HepG2 (cell line): Measurements from ENCODE around the gene BACH2. TPM values are rescaled to one million over a fixed set of nuclear protein-coding genes. Genes with fewer than 3 reads are reported as not detected.
A peak's percentile ranks its signal among the peaks of the same experiment; 100 is the strongest.

ENCODE experiments used
- ATAC-seq: fragments of 200-7000 bp; cut with Tn5 transposase; 3 replicates; pipeline ENCODE4 v1.9.1; 2020; ENCODE audit warnings: mild to moderate bottlenecking, moderate library complexity
- BruUV-seq: library from RNA; stranded (reverse); fragments of 400-500 nt; replicated peaks from 2 replicates; lab custom pipeline; 2021; lab: Mats Ljungman, UMichigan
- CTCF ChIA-PET: fragments of 300-600 bp; formaldehyde crosslinking; extraction: SDS; loops from one replicate; lab custom pipeline; 2021; ENCODE audit warnings: low total read pairs, inconsistent platforms, low intra/inter-chr PET ratio; lab: Yijun Ruan, JAX
- POLR2A ChIA-PET: fragments of 350-600 bp; sonication (Branson Sonifier 250); formaldehyde crosslinking; loops from one replicate; lab custom pipeline; 2020; ENCODE audit warnings: antibody characterized with exemption, inconsistent platforms; lab: Yijun Ruan, JAX
- DNase-seq: peaks from one replicate; pipeline ENCODE4 v3.0.0-alpha.2; 2015; ENCODE audit warnings: low spot score
- FAIRE-seq: peaks from 3 replicates; lab custom pipeline; 2011; peaks lifted over from hg19 to GRCh38; lab: Jason Lieb, UNC
- H2AFZ ChIP-seq: one replicate; pipeline ENCODE4 v1.6.1; 2011; ENCODE audit warnings: low read length, inconsistent platforms
- H3K27ac ChIP-seq: fragments of 300-600 bp; 3 replicates; pipeline ENCODE4 v1.8.0; 2011; ENCODE audit warnings: mixed run types, mild to moderate bottlenecking, mixed read lengths, low read length, inconsistent platforms; ENCODE audit not compliant: insufficient read depth; ENCODE audit errors: extremely low read length
- H3K27me3 ChIP-seq, 2 experiments: fragments of 200-600 bp in 1 of 2; 2 replicates in 1 of 2; 3 replicates in 1 of 2; pipeline versions ENCODE4 v1.6.0 to v1.8.0; 2011; ENCODE audit warnings: low read length in 2 of 2, mild to moderate bottlenecking in 2 of 2, moderate library complexity in 2 of 2, inconsistent platforms in 1 of 2; ENCODE audit not compliant: insufficient read depth in 2 of 2, control insufficient read depth in 1 of 2
- H3K36me3 ChIP-seq, 2 experiments: fragments of 200-600 bp in 1 of 2; replicated peaks in 1 of 2; 2 replicates in 1 of 2; 3 replicates in 1 of 2; pipeline versions ENCODE4 v1.5.1 to v1.8.0; 2011; ENCODE audit warnings: low read length in 2 of 2, inconsistent platforms in 1 of 2; ENCODE audit not compliant: insufficient read depth in 2 of 2, control insufficient read depth in 1 of 2
- H3K4me1 ChIP-seq: 2 replicates; pipeline ENCODE4 v1.5.1; 2012; ENCODE audit warnings: low read length, inconsistent platforms; ENCODE audit not compliant: insufficient read depth
- H3K4me2 ChIP-seq: 2 replicates; pipeline ENCODE4 v1.6.0; 2011; ENCODE audit warnings: low read depth, low read length, inconsistent platforms
- H3K4me3 ChIP-seq, 3 experiments: fragments of 200-600 bp in 1 of 3; sonication (generic), shearing (Covaris generic) in 1 of 3; replicated peaks in 1 of 3; 2 replicates each; pipeline ENCODE4 v1.5.1; 2011 to 2016; ENCODE audit warnings: low read length in 3 of 3, inconsistent platforms in 2 of 3, low read depth in 2 of 3, mild to moderate bottlenecking in 2 of 3, control low read depth in 1 of 3, mixed read lengths in 1 of 3; ENCODE audit not compliant: insufficient read depth in 1 of 3
- H3K79me2 ChIP-seq: one replicate; pipeline ENCODE4 v1.6.1; 2011; ENCODE audit warnings: low read length, inconsistent platforms; ENCODE audit not compliant: insufficient read depth
- H3K9ac ChIP-seq: 2 replicates; pipeline ENCODE4 v1.6.0; 2011; ENCODE audit warnings: mild to moderate bottlenecking, low read depth, low read length, inconsistent platforms; ENCODE audit not compliant: insufficient read depth
- H3K9me3 ChIP-seq: 2 replicates; pipeline ENCODE4 v1.5.1; 2012; ENCODE audit warnings: mild to moderate bottlenecking, low read length
- H4K20me1 ChIP-seq: 2 replicates; pipeline ENCODE4 v1.6.0; 2011; ENCODE audit warnings: inconsistent platforms, mild to moderate bottlenecking, low read length, moderate library complexity; ENCODE audit not compliant: insufficient read depth
- ATF4 ChIP-seq, 2 experiments: fragments of 450-650 bp in 1 of 2; sonication (generic) in 1 of 2; formaldehyde crosslinking; IDR thresholded peaks; 2 replicates each; pipeline versions ENCODE4 v1.5.0 to v1.8.0; 2020 to 2022; ENCODE audit warnings: mild to moderate bottlenecking in 1 of 2, missing genetic modification reagents in 1 of 2
- ATF7-NPFF ChIP-seq: sonication (generic); formaldehyde crosslinking; IDR thresholded peaks from 2 replicates; pipeline ENCODE4 v1.8.1; 2023; ENCODE audit warnings: mild to moderate bottlenecking, low read depth, missing genetic modification reagents, moderate library complexity
- CEBPG ChIP-seq: IDR thresholded peaks from 2 replicates; pipeline ENCODE4 v1.6.1; 2016
- ELF3 ChIP-seq: IDR thresholded peaks from 2 replicates; pipeline ENCODE4 v1.6.1; 2016; ENCODE audit warnings: missing genetic modification reagents, missing compliant biosample characterization
- ETV5 ChIP-seq: IDR thresholded peaks from 2 replicates; pipeline ENCODE4 v1.6.1; 2018; ENCODE audit warnings: missing biosample characterization, missing genetic modification reagents, inconsistent platforms, borderline replicate concordance
- FOXK1 ChIP-seq: sonication (generic); formaldehyde crosslinking; IDR thresholded peaks from 2 replicates; pipeline ENCODE4 v1.4.0; 2020; ENCODE audit warnings: low read depth, missing genetic modification reagents, borderline replicate concordance
- GABPA ChIP-seq, 2 experiments: IDR thresholded peaks; 2 replicates each; pipeline ENCODE4 v1.6.1; 2011 to 2016; ENCODE audit warnings: low read depth in 2 of 2, low read length in 1 of 2, missing biosample characterization in 1 of 2, missing genetic modification characterization in 1 of 2
- GMEB2 ChIP-seq: IDR thresholded peaks from 2 replicates; pipeline ENCODE4 v1.6.1; 2016; ENCODE audit warnings: missing biosample characterization, missing genetic modification reagents, low read depth
- MED1 ChIP-seq: sonication (generic); formaldehyde crosslinking; IDR thresholded peaks from 2 replicates; pipeline ENCODE4 v1.4.0; 2020; ENCODE audit warnings: missing genetic modification reagents
- NR2F6 ChIP-seq, 2 experiments: IDR thresholded peaks; 2 replicates each; pipeline ENCODE4 v1.6.1; 2016; ENCODE audit warnings: antibody characterized with exemption in 1 of 2, mild to moderate bottlenecking in 1 of 2
- PATZ1 ChIP-seq: sonication (generic); formaldehyde crosslinking; IDR thresholded peaks from 2 replicates; pipeline ENCODE4 v1.4.0; 2020; ENCODE audit warnings: missing genetic modification reagents
- XRCC5 ChIP-seq: fragments of 200-400 bp; formaldehyde crosslinking; optimal IDR thresholded peaks from 2 replicates; pipeline ENCODE3; 2017; ENCODE audit warnings: mild to moderate bottlenecking, low read length
- ZFY ChIP-seq: sonication (generic); formaldehyde crosslinking; IDR thresholded peaks from 2 replicates; pipeline ENCODE4 v1.4.0; 2020; ENCODE audit warnings: missing genetic modification reagents
- ZNF430 ChIP-seq: sonication (generic); formaldehyde crosslinking; IDR thresholded peaks from 2 replicates; pipeline ENCODE4 v1.9.0; 2021; ENCODE audit warnings: mild to moderate bottlenecking, missing genetic modification reagents
- ZNF614 ChIP-seq: IDR thresholded peaks from 2 replicates; pipeline ENCODE4 v1.6.1; 2018; ENCODE audit warnings: missing biosample characterization, missing genetic modification reagents, inconsistent platforms, borderline replicate concordance
- ZNF747 ChIP-seq: sonication (generic); formaldehyde crosslinking; IDR thresholded peaks from 2 replicates; pipeline ENCODE4 v1.8.1; 2023; ENCODE audit warnings: missing genetic modification reagents, mild to moderate bottlenecking, borderline replicate concordance
- WGBS: methylation state at CpG from one replicate; pipeline ENCODE4 v1.1.6; 2017; ENCODE audit warnings: low lambda C conversion rate; 5-methylcytosine and 5-hydroxymethylcytosine counted together
- in situ Hi-C: cut with HindIII; loops from 2 replicates; pipeline ENCODE4 v1.10.0; 2017; ENCODE audit warnings: low pct_unique_long_range_greater_than_20kb; ENCODE audit not compliant: extremely low pct_ligation_motif_present
- intact Hi-C: fragments of 100-400 bp; cut with micrococcal nuclease; formaldehyde crosslinking; loops from one replicate; pipeline ENCODE4 v1.10.0; 2022; ENCODE audit not compliant: unreplicated experiment
- polyA plus RNA-seq, 8 experiments: library from polyadenylated mRNA; depleted of rRNA in 3 of 8; stranded (reverse) in 7 of 8; unstranded in 1 of 8; fragments of >200 nt; fragmentation: Illumina TruSeq in 4 of 8; extraction: Trizol in 4 of 8; gene quantifications; 2 replicates each; pipeline versions ENCODE4 v1.2.1 to v1.2.3, GENCODE V29; 2011 to 2016; ENCODE audit warnings: low read depth in 4 of 8, missing spikeins in 1 of 8, mixed read lengths in 1 of 8; ENCODE audit not compliant: insufficient read depth in 1 of 8
- total RNA-seq, 5 experiments: library from RNA; depleted of rRNA; stranded (reverse); fragments of >200 nt; fragmentation: Illumina TruSeq; extraction: Trizol; gene quantifications; 2 replicates each; pipeline ENCODE4 v1.2.3, GENCODE V29; 2016; ENCODE audit warnings: low read depth in 1 of 5

Gene BACH2
- total and polyA plus RNA-seq, 2 of the 13 experiments (the other 11 are each of a cell fraction or from before 2014, with no cell fraction given), result 0.01 TPM; not detected in 1

GRCh38 chr6:89941031-89941762 lies 355.4 kb downstream of the BACH2 start (continued):
- TF ChIP-seq GMEB2 (CRISPR knock-in tag), result no peak
- no peak for TF ChIP-seq ATF7-NPFF (CRISPR knock-in tag)
- peak; percentile 30 for TF ChIP-seq XRCC5
- no peak for TF ChIP-seq ZNF430 (CRISPR knock-in tag)
- TF ChIP-seq ZFY (CRISPR knock-in tag), result no peak

- Histone ChIP-seq H3K4me3 (peak overlapping the region in 1 of 3 experiments; percentile 15; a peak in 1 of 6 replicates), H3K9ac (no peak overlapping the region), H3K36me3 (no peaks in the 10 kb centered on the region), H3K9me3 (no peaks in the 10 kb centered on the region), H4K20me1 (no peaks in the 10 kb centered on the region), H3K4me1 (peaks cover 20% of the 10 kb centered on the region), H3K27me3 (peaks cover 0 to 31% of the 10 kb centered on the region in 2 experiments; a peak in 3 of 5 replicates), H3K27ac (no peak overlapping the region), H3K4me2 (peak overlapping the region; percentile 68), H3K79me2 (no peaks in the 10 kb centered on the region), H2AFZ (no peak overlapping the region)
- in situ Hi-C loops (loop anchor here (5.0 to 10.0 kb wide), 3 partner anchors 244 to 537 kb away; no protein-coding TSS in a partner anchor), intact Hi-C loops (loop anchor here (1.0 to 10.0 kb wide), 6 partner anchors 30 to 644 kb away; partner anchors contain the start of gene MAP3K7)
- ChIA-PET CTCF (interaction anchor here (1.1 to 2.7 kb wide), 4 partner anchors 11 to 539 kb away, joined by 3 to 38 read pairs (median 8); no protein-coding TSS in a partner anchor), POLR2A (no interaction called here)
- BruUV-seq, result no TSS peak
- FAIRE-seq, result peak; percentile 88
- ATAC-seq, result peak; percentile 98
- DNase-seq, result peak; percentile 81
- WGBS, result 0% methylated on average over 8 of the region's 9 CpGs
- TF ChIP-seq NR2F6 (IDR thresholded peaks at IDR 0.05) (no peak), NR2F6 (CRISPR knock-in tag; IDR thresholded peaks at IDR 0.05) (no peak), FOXK1 (CRISPR knock-in tag) (peak; percentile 98), ELF3 (0 out of 2 replicates have a peak, but pooled peaks have one; percentile 24), PATZ1 (CRISPR knock-in tag) (0 out of 2 replicates have a peak, but pooled peaks have one; percentile 13), GABPA (IDR thresholded peaks at IDR 0.05; ENCODE audit: low read depth, low read length) (no peak), GABPA (CRISPR knock-in tag; IDR thresholded peaks at IDR 0.05; ENCODE audit: low read depth) (peak; percentile 18; the same call in 1 of the 2 replicates), ETV5 (CRISPR knock-in tag) (peak; percentile 70), ATF4 (CRISPR knock-in tag; IDR thresholded peaks at IDR 0.05) (peak in 1 of 2 experiments; percentile 58; a peak in 1 of 4 replicates), MED1 (CRISPR knock-in tag) (no peak), ZNF614 (CRISPR knock-in tag) (0 out of 2 replicates have a peak, but pooled peaks have one; percentile 31), ZNF747 (CRISPR knock-in tag) (0 out of 2 replicates have a peak, but pooled peaks have one; percentile 27), CEBPG (CRISPR knock-in tag) (peak; percentile 95)
These were observed 356.2 kb downstream of the BACH2 start for GRCh38 chr6:89940225-89941027.
